HG03095 (cell line): ENCODE data around the gene UBAC2.

Experiments used
- ATAC-seq: cut with Tn5 transposase; IDR thresholded peaks from one replicate; pipeline ENCODE4 v1.9.1; 2021; ENCODE audit warnings: moderate library complexity; ENCODE audit not compliant: unreplicated experiment

UBAC2 gene

GRCh38 chr13:99200432-99201167 lies at the start of gene UBAC2:
Gene UBAC2 (plus strand): TSS chr13:99200854. CDS start chr13:99200909, 55 bp downstream.
- peak; percentile 76 for ATAC-seq

GRCh38 chr13:99151516-99151915 lies 49.1 kb upstream of the UBAC2 start:
- peak; percentile 90 for ATAC-seq

DNA sequence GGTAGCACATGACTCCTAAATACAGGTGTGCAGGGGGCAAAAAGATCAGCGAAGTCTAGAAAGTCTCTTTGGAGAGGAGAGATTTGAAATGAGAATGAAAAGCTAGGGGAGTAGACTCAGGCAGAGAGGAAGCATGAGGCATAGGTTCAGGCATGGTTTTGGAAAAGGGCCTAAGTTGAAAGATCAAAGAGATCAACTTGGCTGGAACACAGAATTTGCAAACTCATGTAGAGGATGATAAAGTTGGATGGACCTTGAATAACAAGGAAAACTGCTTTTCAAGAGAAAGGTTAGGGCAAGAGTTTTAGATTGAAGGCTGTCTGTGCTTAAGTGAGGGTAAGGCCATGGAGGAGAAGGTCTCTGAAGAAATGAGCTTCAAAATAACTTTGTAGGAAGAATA lies 47.4 kb upstream of the UBAC2 start:
- ATAC-seq = no peak

- ATAC-seq = no peak
These were observed 46.6 kb upstream of the UBAC2 start for GRCh38 chr13:99154064-99154463.

GRCh38 chr13:99155821-99156220 lies 44.8 kb upstream of the UBAC2 start:
- no peak for ATAC-seq

DNA sequence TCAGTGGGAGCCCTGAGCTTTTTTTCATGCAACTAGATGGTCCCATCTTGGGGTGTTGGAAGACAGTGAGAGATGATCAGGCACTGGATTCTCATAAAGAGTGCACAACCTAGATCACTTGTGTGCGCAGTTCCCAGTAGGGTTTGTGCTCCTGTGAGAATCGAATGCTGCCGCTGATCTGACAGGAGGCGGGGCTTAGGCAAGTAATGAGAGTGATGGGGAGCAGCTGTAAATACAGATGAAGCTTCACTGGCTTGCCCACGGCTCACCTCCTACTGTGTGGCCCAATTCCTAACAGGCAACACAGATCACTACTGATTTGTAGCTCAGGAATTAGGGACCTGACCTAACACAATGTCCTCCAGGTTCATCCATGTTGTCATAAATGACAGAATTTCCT lies 43.6 kb upstream of the UBAC2 start:
- ATAC-seq = no peak

GRCh38 chr13:99158846-99159245 lies 41.8 kb upstream of the UBAC2 start:
- no peak for ATAC-seq

DNA sequence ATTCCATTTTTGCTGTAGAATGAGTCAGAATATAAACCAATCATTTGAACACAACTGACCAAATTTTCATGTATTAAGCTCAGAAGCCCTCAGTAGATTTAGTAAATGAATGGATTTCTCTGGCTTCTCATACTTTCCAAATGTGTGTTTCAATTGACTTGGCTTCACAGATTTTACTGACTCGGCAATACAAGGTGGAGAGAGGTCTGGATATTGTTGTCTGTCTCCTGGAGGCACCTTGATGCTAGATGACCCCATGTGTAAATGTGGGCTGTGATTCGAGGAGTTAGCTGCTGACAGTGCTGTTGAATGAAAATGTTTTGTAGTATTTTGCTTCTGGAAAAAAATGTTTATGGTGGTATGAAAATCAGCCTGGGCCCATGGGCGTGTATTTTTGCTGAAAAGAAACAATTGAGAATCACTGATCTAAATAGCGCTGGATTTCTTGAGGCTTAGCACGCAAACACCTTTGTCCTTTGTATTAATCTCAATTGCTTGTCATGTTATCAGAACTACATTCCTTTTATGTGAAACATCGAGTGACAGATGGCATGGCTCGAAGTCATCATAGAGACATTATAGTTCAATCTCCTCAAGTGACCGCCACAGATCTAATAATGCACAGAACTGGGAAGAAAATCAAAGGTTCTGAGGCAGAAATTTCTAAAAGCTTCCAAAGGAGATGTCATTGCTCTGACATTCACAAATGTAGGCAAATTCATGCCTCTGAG lies 41.2 kb upstream of the UBAC2 start:
- no peak for ATAC-seq

GRCh38 chr13:99160415-99160814 lies 40.2 kb upstream of the UBAC2 start:
- ATAC-seq = no peak

GRCh38 chr13:99161512-99161911 lies 39.1 kb upstream of the UBAC2 start:
- no peak for ATAC-seq

DNA sequence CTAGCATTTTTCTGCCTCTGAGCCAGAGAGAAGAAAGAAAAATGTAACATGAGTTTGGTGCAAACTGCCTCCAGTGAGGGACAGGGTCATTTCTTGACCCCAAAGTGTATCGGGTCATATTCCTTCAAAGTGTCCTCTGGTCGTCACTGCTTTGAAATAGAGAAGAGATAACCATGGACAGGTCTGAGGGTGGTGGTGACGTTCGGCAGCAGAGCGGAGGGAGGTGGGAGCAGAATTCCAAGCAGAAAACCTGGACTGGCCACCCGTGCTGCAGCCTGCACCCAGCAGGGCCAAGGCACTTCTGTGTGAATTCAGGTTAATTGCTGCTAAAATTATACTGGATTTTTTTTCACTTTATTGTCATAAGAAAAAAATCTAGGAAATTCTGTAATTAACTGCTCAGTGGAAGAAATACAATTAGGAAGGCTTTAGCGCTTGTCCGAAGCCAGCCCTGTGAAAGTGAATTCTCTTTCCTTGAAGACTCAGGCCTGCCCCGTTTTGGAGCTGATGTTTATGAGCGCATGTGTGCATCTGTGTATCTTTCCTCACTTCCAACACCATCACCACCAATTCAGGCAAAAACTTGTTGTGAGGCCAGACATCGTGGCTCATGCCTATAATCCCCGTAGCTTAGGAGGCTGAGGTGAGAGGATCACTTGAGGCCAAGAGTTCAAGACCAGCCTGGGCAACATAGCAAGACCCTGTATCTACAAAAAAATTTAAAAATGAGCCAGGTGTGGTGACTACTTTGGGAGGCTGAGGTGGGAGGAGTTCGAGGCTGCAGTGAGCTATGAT lies 37.9 kb upstream of the UBAC2 start:
- ATAC-seq = no peak

- no peak for ATAC-seq
These were observed 36.4 kb upstream of the UBAC2 start for GRCh38 chr13:99164226-99164625.

DNA sequence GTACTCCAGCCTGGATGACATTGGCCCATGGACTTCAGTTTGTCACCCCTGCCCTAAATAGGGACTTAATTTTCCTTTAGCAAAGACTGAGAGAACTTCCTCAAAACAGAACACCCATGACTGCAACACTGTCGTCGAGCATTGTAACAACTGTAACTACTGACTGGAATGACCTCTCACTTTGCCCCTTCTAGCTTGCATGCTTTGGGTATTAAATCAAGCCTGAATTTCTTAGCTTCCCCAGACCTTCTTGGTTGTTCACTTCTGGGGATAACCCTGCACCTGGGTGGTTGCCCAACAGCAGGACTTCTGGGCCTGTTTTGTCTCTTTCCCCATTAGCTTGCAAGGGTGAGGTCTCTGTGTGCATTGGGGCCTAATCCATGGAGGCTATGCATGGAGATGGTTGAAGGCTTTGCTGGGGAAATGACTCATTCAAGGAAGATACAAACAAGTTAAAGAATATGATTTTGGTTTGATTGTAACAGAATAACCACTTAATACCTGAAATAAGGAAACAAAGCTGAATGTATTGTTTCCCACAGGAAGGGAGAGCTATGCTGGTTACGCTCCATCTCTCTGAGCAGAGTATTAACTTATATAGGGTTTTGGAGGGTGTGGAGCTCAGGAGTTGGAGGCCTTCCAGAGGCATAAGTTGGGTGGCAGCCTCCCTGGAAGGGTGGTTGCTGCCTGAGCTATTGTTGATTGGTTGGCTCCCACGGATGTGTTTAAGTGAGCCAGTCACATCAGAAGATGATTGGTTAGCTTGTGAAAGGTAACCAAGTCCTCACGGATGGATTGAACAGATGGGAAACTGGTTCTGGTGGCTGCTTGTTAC lies 34.7 kb upstream of the UBAC2 start:
- ATAC-seq = no peak

DNA sequence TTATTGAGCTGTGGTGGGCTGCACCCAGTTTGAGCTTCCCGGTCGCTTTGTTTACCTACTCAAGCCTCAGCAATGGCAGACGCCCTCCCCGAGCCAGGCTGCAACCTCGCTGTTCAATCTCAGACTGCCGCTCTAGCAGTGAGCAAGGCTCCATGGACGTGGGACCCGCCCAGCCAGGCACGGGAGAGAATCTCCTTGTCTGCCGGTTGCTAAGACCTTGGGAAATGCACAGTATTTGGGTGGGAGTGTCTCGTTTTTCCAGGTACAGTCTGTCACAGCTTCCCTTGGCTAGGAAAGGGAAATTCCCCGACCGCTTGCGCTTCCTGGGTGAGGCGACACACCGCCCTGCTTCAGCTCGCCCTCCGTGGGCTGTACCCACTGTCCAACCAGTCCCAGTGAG lies 27.7 kb upstream of the UBAC2 start:
- no peak for ATAC-seq

- ATAC-seq = no peak
These were observed 27.0 kb upstream of the UBAC2 start for GRCh38 chr13:99173606-99174005.

GRCh38 chr13:99174533-99175100 lies 26.0 kb upstream of the UBAC2 start:
- no peak for ATAC-seq

DNA sequence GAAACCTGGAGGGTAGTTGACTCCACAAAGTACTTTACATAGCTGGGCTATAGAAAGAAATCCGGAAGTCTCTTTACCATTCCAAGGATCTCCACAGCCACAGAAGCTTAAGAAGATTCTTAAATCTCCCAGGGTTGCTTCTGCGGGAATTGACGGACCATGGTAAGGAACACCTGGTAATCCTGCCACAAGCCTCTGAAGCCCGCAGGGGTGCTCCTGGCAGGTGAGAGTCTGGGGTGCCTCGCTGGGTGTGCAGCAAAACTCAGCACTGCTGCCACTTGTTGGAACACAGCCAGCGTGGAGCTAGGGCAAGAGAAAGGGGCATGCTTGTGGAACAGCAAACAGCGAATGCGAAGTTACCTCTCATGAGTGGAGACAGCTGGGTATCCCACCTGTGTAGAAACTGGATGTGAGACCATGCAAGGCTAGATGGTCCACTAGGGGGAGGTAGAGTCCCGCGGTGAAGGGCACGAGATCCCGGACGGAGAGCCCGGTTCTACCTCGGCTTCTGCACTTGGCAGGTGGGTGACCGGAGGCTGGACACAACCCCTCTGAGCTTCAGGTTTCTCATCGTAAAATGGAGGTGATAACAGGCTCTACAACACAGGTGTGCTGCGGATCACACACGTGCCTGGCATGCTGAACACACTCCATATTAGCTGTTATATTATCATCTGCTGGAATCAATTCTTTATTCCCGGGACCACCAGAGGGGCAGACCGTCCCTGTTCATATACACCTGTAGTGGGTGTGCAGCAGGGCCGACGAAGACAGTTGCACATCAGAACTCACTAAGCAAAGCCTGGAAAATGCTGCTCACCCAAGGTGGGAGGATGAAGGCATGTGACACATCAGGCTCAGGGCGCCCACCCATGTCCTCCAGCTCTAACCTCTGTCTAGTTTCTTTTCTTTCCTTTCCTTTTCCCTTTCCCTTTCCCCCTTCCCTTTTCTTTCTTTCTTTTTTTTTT lies 24.1 kb upstream of the UBAC2 start:
- ATAC-seq = peak; percentile 81

DNA sequence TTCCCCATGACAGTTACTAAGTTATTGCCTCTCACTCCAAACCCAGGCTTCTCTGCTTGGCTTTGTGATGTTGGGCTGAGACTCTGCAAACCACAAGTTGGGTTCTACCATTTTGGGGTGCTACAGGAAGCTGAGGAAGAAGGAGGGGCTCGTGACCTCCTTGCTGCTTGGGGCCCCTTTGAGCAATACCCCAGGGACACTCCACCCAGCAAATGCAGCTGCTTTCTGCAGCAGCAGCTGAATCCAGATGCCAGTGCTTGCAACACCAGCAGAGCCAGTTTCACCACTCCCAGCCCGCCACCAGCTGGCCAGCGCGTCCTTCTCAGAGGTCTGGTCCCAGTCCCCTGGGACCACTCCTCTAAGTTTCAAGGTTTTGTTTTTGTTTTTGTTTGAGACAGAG lies 22.0 kb upstream of the UBAC2 start:
- ATAC-seq = no peak

GRCh38 chr13:99179460-99179859 lies 21.2 kb upstream of the UBAC2 start:
- no peak for ATAC-seq
